ENCODE measurements around the gene GAREM1. TPM values are rescaled to one million over a fixed set of nuclear protein-coding genes. Genes with fewer than 3 reads are reported as not detected.

GAREM1 gene
- total and polyA plus RNA-seq, 9 of the 15 experiments (the other 6 are each of a cell fraction or from before 2014, with no cell fraction given) = 0.03 to 0.33 (median 0.07) TPM; not detected in 1

DNA sequence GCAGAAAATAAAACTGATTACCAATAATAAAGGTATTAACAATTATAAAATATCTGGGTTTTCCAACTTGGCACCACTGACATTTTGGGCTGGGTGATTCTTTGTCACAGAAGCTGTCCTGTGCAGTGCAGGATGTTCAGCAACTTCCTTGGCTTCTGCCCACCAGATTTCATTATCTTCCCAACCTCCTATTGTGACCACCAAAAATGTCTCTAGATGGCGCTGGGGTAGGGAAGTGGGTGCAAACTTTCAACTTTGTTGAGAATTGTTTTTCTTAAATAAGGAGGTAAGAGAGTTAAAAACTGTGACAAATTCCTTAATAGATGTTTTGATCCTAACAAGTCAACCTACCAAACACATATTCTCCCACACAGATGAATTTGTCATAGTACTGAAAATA lies 90.1 kb downstream of the GAREM1 start:
- in situ Hi-C loops (cut with MboI) = no loop called here
- H3K9ac ChIP-seq (ENCODE audit: insufficient read depth in 1 of 2, low read depth in 2 of 2, low read length in 2 of 2) = no peak overlapping the region
- no peaks in the 10 kb centered on the region for H3K9me3 ChIP-seq (replicated peaks; ENCODE audit: control insufficient read depth, insufficient read depth, low read depth, low read length)
- WGBS (ENCODE audit: insufficient coverage, low coverage, missing lambda C conversion rate) = 0% methylated on average over 1 of the region's 1 CpG
- H3K79me2 ChIP-seq (ENCODE audit: control insufficient read depth, insufficient read depth, low read length) = no peaks in the 10 kb centered on the region
- no peaks in the 10 kb centered on the region for H3K36me3 ChIP-seq (ENCODE audit: control insufficient read depth, insufficient read depth, low read length)
- intact Hi-C loops (cut with micrococcal nuclease) = no loop called here
- H4K20me1 ChIP-seq (replicated peaks; ENCODE audit: control insufficient read depth, insufficient read depth, low read length) = no peaks in the 10 kb centered on the region
- ChIA-PET POLR2A (no interaction called here), CTCF (ENCODE audit: low intra/inter-chr PET ratio) (no interaction called here)
- FAIRE-seq = no peak
- BruUV-seq (replicated peaks) = no TSS peak
- no peak overlapping the region for H3K4me2 ChIP-seq (ENCODE audit: insufficient read depth, low read length)
- H3K27ac ChIP-seq (ENCODE audit: extremely low read depth, low read depth, low read length) = no peak overlapping the region
- no peak for DNase-seq (ENCODE audit: extremely low read depth in 1 of 4, low spot score in 3 of 4)
- H3K4me3 ChIP-seq = no peak overlapping the region
- no peaks in the 10 kb centered on the region for H3K4me1 ChIP-seq (replicated peaks in 1 of 2; ENCODE audit: control insufficient read depth in 2 of 2, insufficient read depth in 2 of 2, low read length in 2 of 2)
- TF ChIP-seq LEF1 (IDR thresholded peaks at IDR 0.05) = no peak
- TF ChIP-seq FOXP1 (CRISPR knock-in tag; IDR thresholded peaks at IDR 0.05) = no peak
- TF ChIP-seq, protein P1, sequence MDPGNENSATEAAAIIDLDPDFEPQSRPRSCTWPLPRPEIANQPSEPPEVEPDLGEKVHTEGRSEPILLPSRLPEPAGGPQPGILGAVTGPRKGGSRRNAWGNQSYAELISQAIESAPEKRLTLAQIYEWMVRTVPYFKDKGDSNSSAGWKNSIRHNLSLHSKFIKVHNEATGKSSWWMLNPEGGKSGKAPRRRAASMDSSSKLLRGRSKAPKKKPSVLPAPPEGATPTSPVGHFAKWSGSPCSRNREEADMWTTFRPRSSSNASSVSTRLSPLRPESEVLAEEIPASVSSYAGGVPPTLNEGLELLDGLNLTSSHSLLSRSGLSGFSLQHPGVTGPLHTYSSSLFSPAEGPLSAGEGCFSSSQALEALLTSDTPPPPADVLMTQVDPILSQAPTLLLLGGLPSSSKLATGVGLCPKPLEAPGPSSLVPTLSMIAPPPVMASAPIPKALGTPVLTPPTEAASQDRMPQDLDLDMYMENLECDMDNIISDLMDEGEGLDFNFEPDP (CRISPR knock-in tag; IDR thresholded peaks at IDR 0.05) = no peak
- no peak for TF ChIP-seq MAFF (IDR thresholded peaks at IDR 0.05; ENCODE audit: low read length)
- TF ChIP-seq ATF1 (CRISPR knock-in tag; IDR thresholded peaks at IDR 0.05) = no peak
- no peak for TF ChIP-seq ATF1 (tag; IDR thresholded peaks at IDR 0.05)
- no peak for TF ChIP-seq MTA1 (IDR thresholded peaks at IDR 0.05; ENCODE audit: borderline replicate concordance)
- TF ChIP-seq ELF1 (tag; IDR thresholded peaks at IDR 0.05) = no peak
- TF ChIP-seq, protein P2, sequence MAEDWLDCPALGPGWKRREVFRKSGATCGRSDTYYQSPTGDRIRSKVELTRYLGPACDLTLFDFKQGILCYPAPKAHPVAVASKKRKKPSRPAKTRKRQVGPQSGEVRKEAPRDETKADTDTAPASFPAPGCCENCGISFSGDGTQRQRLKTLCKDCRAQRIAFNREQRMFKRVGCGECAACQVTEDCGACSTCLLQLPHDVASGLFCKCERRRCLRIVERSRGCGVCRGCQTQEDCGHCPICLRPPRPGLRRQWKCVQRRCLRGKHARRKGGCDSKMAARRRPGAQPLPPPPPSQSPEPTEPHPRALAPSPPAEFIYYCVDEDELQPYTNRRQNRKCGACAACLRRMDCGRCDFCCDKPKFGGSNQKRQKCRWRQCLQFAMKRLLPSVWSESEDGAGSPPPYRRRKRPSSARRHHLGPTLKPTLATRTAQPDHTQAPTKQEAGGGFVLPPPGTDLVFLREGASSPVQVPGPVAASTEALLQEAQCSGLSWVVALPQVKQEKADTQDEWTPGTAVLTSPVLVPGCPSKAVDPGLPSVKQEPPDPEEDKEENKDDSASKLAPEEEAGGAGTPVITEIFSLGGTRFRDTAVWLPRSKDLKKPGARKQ (CRISPR knock-in tag; IDR thresholded peaks at IDR 0.05) = no peak
- no peaks in the 10 kb centered on the region for H3K9me1 ChIP-seq (ENCODE audit: control insufficient read depth, insufficient read depth, low read length)
- no peaks in the 10 kb centered on the region for H3K27me3 ChIP-seq (ENCODE audit: control insufficient read depth in 2 of 2, insufficient read depth in 2 of 2, low read length in 2 of 2)
- no peak overlapping the region for H2AFZ ChIP-seq (ENCODE audit: low read depth, low read length)
- no peak for ATAC-seq
